Measurements from ENCODE around the gene NRF1. TPM values are rescaled to one million over a fixed set of nuclear protein-coding genes. Genes with fewer than 3 reads are reported as not detected.

NRF1 gene
- total RNA-seq, 1 experiment from 2014 or later, result 18.4 TPM

DNA sequence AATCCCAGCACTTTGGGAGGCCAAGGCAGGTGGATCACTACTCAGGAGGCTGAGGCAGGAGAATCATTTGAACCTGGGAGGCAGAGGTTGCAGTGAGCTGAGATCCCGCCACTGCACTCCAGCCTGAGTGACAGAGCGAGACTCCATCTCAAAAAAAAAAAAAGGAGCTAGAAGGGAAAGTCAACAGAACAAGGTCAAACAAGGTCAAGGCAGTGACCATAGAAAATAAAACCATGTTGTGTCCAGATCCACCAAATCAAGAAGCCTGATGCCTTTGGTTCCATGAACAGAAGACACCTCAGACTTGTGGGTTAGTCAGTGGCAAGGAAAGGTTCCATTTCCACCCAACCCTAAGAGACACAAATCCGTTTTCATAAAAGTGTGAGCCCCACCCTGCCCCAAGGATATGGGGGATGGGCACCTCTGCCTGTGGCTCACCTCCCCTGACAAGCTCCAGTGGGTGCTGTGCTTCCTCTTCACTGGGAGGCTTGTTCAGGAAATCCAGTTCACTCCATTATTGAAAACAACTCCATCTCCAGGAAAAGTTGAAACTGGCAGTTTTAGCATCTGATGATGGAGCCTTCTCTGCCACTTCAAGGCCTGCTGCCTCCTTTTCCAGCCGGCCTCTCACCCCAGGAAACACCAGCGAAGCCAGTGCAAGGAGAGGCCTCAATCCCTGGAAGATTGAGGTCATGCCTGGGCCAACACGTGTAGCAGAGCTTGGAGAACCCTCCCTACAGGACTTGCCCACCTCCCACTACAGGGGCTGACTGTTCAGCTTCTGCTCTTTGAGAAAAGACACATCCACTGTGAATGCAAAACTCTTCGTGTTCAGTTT, 152.9 kb downstream of the NRF1 start:
- Mint-ChIP-seq H3K27ac (ENCODE audit: low read depth, unreplicated experiment) (no peak overlapping the region), H3K36me3 (ENCODE audit: insufficient read depth, unreplicated experiment) (no peaks in the 10 kb centered on the region), H3K4me1 (ENCODE audit: insufficient read depth, unreplicated experiment) (no peaks in the 10 kb centered on the region), H3K4me3 (ENCODE audit: unreplicated experiment) (no peak overlapping the region), H3K9me3 (ENCODE audit: unreplicated experiment) (no peaks in the 10 kb centered on the region), H3K27me3 (ENCODE audit: insufficient read depth, unreplicated experiment) (no peaks in the 10 kb centered on the region)
- BruUV-seq (replicated peaks), result no TSS peak
- ChIA-PET POLR2A (no interaction called here), CTCF (no interaction called here)
- no peak for DNase-seq (ENCODE audit: unreplicated experiment)
- TF ChIP-seq, protein P1, sequence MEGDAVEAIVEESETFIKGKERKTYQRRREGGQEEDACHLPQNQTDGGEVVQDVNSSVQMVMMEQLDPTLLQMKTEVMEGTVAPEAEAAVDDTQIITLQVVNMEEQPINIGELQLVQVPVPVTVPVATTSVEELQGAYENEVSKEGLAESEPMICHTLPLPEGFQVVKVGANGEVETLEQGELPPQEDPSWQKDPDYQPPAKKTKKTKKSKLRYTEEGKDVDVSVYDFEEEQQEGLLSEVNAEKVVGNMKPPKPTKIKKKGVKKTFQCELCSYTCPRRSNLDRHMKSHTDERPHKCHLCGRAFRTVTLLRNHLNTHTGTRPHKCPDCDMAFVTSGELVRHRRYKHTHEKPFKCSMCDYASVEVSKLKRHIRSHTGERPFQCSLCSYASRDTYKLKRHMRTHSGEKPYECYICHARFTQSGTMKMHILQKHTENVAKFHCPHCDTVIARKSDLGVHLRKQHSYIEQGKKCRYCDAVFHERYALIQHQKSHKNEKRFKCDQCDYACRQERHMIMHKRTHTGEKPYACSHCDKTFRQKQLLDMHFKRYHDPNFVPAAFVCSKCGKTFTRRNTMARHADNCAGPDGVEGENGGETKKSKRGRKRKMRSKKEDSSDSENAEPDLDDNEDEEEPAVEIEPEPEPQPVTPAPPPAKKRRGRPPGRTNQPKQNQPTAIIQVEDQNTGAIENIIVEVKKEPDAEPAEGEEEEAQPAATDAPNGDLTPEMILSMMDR (IDR thresholded peaks at IDR 0.05; ENCODE audit: unreplicated experiment), result no peak
- intact Hi-C loops (cut with micrococcal nuclease), result no loop called here

DNA sequence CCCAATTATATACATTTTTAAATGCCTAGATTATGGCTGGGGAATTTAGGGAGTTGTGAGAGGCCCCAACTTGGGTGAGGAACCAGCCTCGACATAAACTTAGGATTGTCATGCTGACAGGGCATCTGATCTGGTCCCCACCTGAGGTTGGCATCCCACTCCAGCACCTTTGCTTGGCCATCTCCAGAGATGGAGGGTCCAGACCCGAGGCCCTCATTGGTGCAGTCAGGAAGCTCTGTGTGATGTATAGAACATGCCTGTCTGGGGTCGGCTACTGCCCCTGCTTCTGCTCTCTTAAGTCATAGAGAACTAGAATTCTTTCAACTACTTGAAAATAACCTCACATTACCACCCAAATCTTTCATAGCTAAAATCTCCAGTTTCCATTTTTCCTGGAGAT, 153.8 kb downstream of the NRF1 start:
- Mint-ChIP-seq H3K36me3 (ENCODE audit: insufficient read depth, unreplicated experiment) (no peaks in the 10 kb centered on the region), H3K27ac (ENCODE audit: low read depth, unreplicated experiment) (no peak overlapping the region), H3K9me3 (ENCODE audit: unreplicated experiment) (no peaks in the 10 kb centered on the region), H3K4me1 (ENCODE audit: insufficient read depth, unreplicated experiment) (no peaks in the 10 kb centered on the region), H3K27me3 (ENCODE audit: insufficient read depth, unreplicated experiment) (no peaks in the 10 kb centered on the region), H3K4me3 (ENCODE audit: unreplicated experiment) (no peak overlapping the region)
- ChIA-PET CTCF (no interaction called here), POLR2A (no interaction called here)
- BruUV-seq (replicated peaks), result no TSS peak
- TF ChIP-seq, protein P1 (IDR thresholded peaks at IDR 0.05; ENCODE audit: unreplicated experiment), result no peak
- intact Hi-C loops (cut with micrococcal nuclease), result no loop called here
- no peak for DNase-seq (ENCODE audit: unreplicated experiment)

DNA sequence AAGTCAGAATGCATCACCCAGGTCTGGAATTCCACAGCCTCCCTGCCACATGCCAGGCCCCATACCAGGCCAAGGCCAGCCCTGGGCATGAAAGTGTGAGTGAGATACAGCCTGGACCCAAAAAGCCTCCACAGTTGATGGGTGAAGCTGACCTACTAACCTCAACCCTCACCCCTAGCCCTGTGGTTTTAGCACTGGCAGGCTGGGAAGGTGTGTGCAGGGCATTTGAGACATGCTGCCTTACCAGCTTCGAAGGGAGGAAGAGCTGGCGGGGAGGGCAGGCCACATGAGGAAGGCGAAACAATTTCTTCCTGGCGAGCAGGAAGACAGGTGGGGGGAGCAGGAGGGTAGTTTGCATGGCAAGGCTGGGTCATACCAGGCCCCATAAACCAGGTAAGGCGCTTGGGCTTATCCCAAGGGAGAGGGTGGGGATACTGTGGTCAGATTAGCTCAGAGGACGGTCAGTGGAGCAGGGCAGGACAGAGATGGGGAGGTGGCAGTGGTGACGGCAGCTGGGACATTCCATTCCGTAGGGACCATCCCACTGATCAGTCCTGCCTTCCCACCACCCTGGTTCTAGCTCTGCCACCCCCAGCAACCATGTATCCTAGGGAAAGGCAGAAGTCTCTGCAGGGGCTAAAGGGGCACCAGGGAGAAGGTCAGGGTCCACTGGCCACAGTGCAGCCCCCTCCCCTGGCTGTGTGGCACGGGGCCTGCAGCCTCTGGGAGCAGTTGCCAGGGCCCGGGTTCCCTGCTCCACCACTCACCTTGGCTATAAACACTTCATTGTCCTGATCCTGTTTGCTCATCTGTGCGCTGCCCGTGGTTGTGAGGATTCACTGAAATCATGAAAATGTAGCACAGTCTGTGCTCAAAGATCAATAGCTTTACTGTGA, 155.8 kb downstream of the NRF1 start:
- CTCF ChIA-PET, result interaction anchor here (0.5 kb wide), 2 partner anchors 13 to 321 kb away, joined by 3 to 4 read pairs; no protein-coding TSS in a partner anchor
- BruUV-seq (replicated peaks), result no TSS peak
- Mint-ChIP-seq H3K27ac (ENCODE audit: low read depth, unreplicated experiment) (no peak overlapping the region), H3K4me3 (ENCODE audit: unreplicated experiment) (no peak overlapping the region), H3K36me3 (ENCODE audit: insufficient read depth, unreplicated experiment) (no peaks in the 10 kb centered on the region), H3K9me3 (ENCODE audit: unreplicated experiment) (no peaks in the 10 kb centered on the region), H3K27me3 (ENCODE audit: insufficient read depth, unreplicated experiment) (no peaks in the 10 kb centered on the region), H3K4me1 (ENCODE audit: insufficient read depth, unreplicated experiment) (no peaks in the 10 kb centered on the region)
- TF ChIP-seq, protein P1 (IDR thresholded peaks at IDR 0.05; ENCODE audit: unreplicated experiment), result no peak
- DNase-seq (ENCODE audit: unreplicated experiment), result no peak
- POLR2A ChIA-PET, result interaction anchor here (0.9 kb wide), 1 partner anchor 9 kb away, joined by 4 read pairs; no protein-coding TSS in a partner anchor
- intact Hi-C loops (cut with micrococcal nuclease), result no loop called here
